ENCODE results near the gene CAPN7. TPM values are rescaled to one million over a fixed set of nuclear protein-coding genes. Genes with fewer than 3 reads are reported as not detected.

CAPN7 gene
- total RNA-seq, 4 donors from 2014 or later, result 41.8 to 49.5 (median 43.9) TPM

DNA sequence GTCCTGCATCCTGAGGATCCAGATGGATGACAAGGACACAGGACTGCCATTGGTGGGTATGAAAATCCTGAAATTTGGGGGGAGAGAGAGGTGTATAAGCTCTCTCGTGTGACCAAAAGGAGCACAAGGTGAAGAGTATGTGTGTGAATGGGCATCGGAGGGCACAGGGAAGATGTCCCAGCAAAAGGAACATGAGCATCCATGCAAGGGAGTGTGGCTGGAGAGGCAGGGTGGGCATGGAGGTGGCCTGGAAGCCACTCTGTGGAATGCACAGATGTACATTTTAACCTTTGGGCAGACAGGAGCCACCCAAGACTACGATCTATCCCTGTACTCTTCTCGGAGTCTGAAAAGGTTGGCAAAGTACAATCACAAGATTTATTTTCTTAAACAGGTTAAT lies 54.5 kb downstream of the CAPN7 start:
- TF ChIP-seq, protein P1, sequence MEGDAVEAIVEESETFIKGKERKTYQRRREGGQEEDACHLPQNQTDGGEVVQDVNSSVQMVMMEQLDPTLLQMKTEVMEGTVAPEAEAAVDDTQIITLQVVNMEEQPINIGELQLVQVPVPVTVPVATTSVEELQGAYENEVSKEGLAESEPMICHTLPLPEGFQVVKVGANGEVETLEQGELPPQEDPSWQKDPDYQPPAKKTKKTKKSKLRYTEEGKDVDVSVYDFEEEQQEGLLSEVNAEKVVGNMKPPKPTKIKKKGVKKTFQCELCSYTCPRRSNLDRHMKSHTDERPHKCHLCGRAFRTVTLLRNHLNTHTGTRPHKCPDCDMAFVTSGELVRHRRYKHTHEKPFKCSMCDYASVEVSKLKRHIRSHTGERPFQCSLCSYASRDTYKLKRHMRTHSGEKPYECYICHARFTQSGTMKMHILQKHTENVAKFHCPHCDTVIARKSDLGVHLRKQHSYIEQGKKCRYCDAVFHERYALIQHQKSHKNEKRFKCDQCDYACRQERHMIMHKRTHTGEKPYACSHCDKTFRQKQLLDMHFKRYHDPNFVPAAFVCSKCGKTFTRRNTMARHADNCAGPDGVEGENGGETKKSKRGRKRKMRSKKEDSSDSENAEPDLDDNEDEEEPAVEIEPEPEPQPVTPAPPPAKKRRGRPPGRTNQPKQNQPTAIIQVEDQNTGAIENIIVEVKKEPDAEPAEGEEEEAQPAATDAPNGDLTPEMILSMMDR (IDR thresholded peaks at IDR 0.05), result no peak
- no peak for DNase-seq (ENCODE audit: low spot score)
- ATAC-seq (ENCODE audit: low FRiP score), result no peak

DNA sequence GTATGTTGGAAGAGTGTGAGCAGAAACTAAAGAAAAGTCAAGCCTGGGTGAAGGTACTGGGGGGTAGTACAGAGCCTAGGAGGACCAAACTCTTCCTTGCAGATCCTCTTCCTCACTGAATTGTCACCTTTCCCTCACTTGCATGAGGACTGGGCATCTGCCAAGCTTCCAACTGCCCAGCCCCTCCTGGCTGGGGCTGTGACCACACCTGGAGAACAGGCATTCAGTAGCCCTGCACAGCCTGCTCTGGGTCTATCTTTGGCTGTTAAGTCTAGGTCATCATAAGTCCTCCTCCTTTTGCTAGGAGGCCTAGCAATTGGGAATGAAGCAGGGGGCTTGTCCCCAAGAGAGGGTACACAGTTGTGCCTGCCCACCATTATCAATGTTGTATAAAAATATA lies 55.2 kb downstream of the CAPN7 start:
- DNase-seq (ENCODE audit: low spot score), result no peak
- TF ChIP-seq, protein P1 (IDR thresholded peaks at IDR 0.05), result no peak
- ATAC-seq (ENCODE audit: low FRiP score), result no peak

DNA sequence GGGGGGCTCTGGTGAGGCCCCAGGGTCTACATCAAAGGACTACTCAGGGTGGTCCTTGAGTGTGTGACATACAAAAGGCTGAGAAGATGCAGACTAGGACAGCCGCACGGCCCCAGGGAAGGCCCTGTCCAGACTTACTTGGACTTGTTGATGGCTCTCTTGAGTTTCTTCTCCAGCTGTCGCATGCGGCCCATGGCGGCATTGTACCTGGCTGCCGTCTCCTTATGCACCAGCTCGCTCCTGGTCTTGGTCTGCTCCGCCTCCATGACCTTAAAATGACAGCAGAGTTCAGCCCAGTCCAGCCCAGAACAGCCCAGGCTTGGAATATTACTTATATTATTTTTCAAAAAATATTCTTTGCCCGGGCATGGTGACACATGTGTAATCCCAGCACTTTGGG lies 56.0 kb downstream of the CAPN7 start:
- DNase-seq (ENCODE audit: low spot score) (no peak), ATAC-seq (ENCODE audit: low FRiP score) (no peak)
- TF ChIP-seq, protein P1 (IDR thresholded peaks at IDR 0.05), result no peak

DNA sequence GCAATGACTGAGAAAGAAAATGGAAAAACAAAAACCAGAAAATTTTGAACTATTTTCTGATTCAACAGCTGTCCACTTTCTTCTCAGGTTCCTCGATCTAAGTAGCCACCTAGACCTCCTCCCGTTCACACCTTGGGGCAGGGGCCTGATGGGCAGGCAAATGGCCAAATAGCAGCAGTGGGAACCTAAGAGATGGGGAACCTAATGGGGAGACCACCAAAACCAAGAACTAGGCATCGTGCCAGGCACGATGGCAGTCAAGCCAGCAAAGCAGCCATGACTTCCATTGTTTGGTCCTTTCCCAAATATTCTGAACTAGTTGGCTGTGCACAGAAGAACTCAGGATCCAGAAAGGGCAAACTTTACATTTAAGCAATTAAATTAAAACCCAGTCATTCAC lies 57.1 kb downstream of the CAPN7 start:
- TF ChIP-seq, protein P1 (IDR thresholded peaks at IDR 0.05), result no peak
- ATAC-seq (ENCODE audit: low FRiP score), result no peak
- no peak for DNase-seq (ENCODE audit: low spot score)

DNA sequence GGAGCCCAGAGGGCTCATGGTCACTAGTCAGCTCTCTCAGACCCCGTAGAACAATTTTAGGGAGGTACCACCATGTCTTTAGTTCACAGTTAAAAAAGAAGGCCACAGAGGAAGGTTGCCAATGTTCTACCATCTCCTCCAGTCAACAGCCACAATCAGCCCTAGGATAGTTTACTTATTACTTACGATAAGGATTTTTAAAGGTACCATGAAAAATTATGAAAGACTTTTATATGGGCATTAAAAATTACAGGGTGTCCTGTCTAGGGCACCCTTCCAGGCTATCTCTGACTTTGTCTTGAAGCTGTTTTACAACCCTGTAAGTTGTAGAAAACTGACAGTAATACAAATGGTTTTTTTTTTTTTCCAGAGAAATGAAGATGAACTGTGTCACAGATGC lies 57.9 kb downstream of the CAPN7 start:
- ATAC-seq (ENCODE audit: low FRiP score), result no peak
- TF ChIP-seq, protein P1 (IDR thresholded peaks at IDR 0.05), result no peak
- DNase-seq (ENCODE audit: low spot score), result no peak

DNA sequence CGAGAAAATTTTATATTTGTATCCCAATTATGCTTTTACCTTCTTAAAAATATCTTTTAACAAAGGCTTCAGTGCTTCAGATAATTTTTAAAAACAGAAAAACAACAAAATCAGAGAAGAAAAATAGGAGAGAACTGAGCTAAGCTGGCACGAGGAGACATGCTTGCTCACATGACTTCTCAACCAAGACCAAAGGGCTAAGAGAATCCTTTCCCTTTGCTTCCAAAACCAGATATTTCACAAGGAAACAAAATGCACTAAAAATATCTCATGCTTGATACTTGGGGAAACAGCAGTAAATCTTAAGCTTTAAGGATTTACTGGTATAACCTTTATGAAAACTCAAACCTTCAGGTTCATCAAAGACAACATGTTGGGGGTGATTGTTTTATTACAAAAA lies 58.4 kb downstream of the CAPN7 start:
- TF ChIP-seq, protein P1 (IDR thresholded peaks at IDR 0.05), result no peak
- no peak for ATAC-seq (ENCODE audit: low FRiP score)
- DNase-seq (ENCODE audit: low spot score), result no peak

DNA sequence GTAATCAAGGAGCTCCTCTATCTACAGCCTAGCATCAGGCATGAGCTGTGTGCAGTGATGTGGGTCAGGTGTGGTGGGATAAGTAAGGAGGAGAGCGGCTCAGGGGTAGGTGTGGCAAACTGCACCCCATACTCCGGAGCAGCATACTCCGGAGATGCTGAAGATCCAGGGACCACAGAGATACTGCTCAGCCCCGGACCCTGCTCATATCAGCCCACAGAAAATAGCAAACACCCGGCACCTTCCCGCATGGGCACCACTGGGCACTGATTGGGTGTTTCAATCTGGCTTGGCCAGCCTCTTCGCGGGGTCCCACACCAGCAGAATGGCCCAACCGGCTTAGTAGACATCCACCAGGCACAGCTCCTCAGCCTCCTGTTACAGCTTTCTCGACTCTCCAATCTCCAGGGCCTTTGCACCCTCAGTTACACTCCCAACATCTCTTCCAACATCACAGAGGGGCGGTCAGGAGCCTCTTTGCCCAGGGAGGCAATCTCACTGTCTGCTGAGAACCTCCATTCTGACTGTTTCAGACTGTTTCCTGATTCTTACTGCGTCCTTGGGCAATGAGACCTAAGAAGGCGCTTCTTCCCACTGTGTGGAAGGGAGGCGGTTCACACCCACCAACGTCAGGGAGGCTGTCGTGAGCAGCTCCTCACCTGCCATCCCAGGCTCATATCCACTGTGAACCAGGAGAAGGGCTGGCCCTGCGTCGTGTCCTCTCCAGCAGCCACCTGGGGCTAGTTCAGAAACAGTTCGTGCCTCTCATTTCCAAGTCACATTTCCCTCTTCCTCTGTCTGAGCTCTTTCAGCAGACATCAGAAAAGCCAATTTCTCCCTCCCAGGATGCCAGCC lies 59.8 kb downstream of the CAPN7 start:
- ATAC-seq (ENCODE audit: low FRiP score) (no peak), DNase-seq (ENCODE audit: low spot score) (no peak)
- TF ChIP-seq, protein P1 (IDR thresholded peaks at IDR 0.05), result no peak

Measured in omental fat pad (tissue), 4 donors.